IPS DF 6.9 (cell line): ENCODE data around the gene GAS7.

Source experiments
- DNase-seq: peaks from one replicate; pipeline ENCODE4 v3.0.0-alpha.2; 2013; ENCODE audit warnings: low read depth, low spot score
- H3K27ac ChIP-seq: one replicate; pipeline ENCODE4 v1.5.1; 2013; ENCODE audit warnings: low read length, control low read depth
- H3K27me3 ChIP-seq: 2 replicates; pipeline ENCODE4 v1.6.1; 2013; ENCODE audit warnings: mild to moderate bottlenecking, low read length; ENCODE audit not compliant: control insufficient read depth, insufficient read depth
- H3K36me3 ChIP-seq: 2 replicates; pipeline ENCODE4 v1.6.1; 2013; ENCODE audit warnings: low read length; ENCODE audit not compliant: control insufficient read depth, insufficient read depth
- H3K4me1 ChIP-seq: 2 replicates; pipeline ENCODE4 v1.6.1; 2013; ENCODE audit warnings: low read length; ENCODE audit not compliant: control insufficient read depth, insufficient read depth
- H3K4me3 ChIP-seq: 2 replicates; pipeline ENCODE4 v1.5.1; 2013; ENCODE audit warnings: mild to moderate bottlenecking, low read length
- H3K9me3 ChIP-seq: 2 replicates; pipeline ENCODE4 v1.6.1; 2013; ENCODE audit warnings: low read length, inconsistent platforms; ENCODE audit not compliant: control insufficient read depth, insufficient read depth
- WGBS: extraction: QIAGEN DNeasy Blood & Tissue Kit; methylation state at CpG from one replicate; pipeline ENCODE4 v1.1.7; 2013; ENCODE audit warnings: mixed read lengths, missing lambda C conversion rate; ENCODE audit not compliant: insufficient read length, insufficient coverage; 5-methylcytosine and 5-hydroxymethylcytosine counted together

The GAS7 gene

DNA sequence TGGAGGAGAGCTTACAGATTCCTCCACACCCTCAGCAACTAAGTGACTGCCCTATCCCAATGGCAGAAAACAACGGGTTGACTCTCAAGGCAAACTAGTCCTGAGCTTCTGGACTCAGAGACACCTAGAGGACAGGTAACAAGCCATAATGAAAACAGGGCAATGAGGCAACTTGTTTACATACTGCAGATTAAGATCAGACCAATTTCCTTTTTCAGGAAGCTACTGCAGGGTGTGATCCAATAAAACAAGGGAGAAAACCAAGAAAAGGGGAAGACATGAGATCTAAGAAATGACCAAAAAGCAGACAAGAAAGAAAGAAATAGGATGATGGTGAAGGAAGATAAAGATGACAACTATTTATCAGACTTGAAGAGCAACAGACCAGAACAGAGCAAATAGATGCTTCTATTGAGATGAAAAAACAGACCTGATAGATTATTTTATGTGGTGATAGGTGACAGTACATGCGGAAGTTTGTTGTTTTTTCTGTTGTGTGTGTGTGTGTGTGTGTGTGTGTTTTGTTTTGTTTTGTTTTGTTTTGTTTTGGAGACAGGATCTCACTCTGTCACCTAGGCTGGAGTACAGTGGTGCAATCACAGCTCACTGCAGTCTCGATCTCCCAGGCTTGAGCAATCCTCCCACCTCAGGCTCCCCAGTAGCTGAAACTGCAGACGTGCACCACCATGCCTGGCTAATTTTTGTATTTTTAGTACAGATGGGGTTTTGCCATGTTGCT, 120.7 kb downstream of the GAS7 start:
- 100% methylated on average over 1 of the region's 4 CpGs for WGBS
- Histone ChIP-seq H3K9me3 (no peaks in the 10 kb centered on the region), H3K36me3 (no peaks in the 10 kb centered on the region), H3K4me1 (no peaks in the 10 kb centered on the region), H3K4me3 (no peak overlapping the region), H3K27ac (no peak overlapping the region), H3K27me3 (no peaks in the 10 kb centered on the region)
- DNase-seq: no peak

DNA sequence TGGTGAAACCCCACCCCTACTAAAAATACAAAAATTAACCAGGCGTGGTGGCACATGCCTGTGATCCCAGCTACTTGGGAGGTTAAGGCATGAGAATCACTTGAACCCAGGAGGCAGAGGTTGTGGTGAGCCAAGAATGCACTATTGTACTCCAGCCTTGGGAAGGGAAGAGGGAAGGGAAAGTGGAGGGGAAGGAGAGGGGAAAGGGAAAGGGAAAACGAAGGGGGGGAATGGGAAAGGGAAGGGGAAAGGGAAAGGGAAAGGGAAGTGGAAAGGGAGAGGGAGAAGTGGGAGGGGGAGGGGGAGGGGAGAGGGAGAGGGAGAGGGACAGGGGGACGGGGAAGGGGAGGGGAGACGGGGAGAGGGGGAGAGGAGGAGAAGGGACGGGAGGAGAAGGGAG, 122.5 kb downstream of the GAS7 start:
- H3K4me1 ChIP-seq: no peaks in the 10 kb centered on the region
- H3K4me3 ChIP-seq: no peak overlapping the region
- DNase-seq: no peak
- H3K36me3 ChIP-seq: no peaks in the 10 kb centered on the region
- no peaks in the 10 kb centered on the region for H3K9me3 ChIP-seq
- no peak overlapping the region for H3K27ac ChIP-seq
- H3K27me3 ChIP-seq: no peaks in the 10 kb centered on the region
- 96% methylated on average over 1 of the region's 5 CpGs for WGBS

DNA sequence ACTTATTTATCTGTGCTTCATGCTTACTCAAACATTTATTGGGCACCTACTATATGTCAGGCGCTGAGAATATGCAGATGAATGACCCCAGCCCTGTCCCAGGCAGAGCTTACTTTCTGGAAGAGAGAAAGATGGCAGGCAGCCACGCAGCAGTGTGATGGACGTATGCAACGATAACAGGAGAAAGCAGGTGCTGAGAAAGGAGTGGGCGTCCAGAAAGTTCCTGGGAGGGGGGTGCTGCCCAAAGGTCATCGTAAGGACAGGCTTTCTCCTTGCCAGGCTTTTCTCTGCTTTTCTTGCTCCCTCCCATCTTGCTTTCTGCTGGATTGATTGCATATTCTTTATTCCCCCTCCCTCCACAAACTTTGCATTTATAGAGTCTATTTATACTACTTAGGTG, 124.5 kb downstream of the GAS7 start:
- H3K4me3 ChIP-seq: no peak overlapping the region
- WGBS: no CpG with 5 or more reads among the region's 6 CpGs
- H3K27ac ChIP-seq: no peak overlapping the region
- no peaks in the 10 kb centered on the region for H3K4me1 ChIP-seq
- no peaks in the 10 kb centered on the region for H3K36me3 ChIP-seq
- no peaks in the 10 kb centered on the region for H3K9me3 ChIP-seq
- no peaks in the 10 kb centered on the region for H3K27me3 ChIP-seq
- DNase-seq: no peak

DNA sequence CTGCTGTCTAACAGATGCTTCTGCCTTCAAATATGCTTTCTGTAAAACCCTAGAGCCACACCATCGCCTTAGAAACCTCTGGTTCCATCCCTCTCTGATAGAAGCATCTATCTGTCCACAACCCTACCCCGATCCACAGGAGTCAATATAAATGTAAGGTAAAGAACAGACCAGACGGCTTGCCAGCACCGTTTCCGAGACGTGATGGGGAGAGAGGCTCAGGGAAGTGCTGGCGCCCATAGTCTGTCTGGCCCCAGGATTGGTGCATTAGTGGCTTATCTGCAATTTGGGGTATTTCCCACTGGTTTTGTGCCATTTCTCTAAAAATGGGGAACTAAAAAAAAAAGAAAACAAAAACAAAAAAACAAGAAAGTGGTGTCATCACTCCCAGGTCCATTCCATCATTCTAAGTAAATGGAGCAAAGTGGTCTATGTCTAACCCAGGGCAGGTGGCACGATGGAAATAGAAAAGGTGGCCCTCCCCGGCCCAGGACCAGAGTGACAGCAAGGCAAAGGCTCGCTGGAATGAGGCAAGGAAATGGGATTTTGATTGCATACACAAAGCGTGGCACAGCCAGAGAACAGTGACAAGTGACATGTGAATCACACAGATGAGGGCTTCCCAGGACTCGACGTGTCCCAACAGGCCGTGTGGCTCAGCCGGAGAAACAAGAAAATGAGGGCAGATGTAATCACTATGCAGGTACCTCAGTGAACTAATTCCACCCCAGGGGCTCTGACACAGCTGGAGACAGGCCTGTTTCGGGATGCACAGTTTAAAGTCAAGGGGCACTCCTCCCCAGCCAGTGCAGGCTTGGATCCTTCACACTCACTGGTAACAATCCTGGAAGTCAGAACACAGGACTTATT, 125.6 kb downstream of the GAS7 start:
- no peaks in the 10 kb centered on the region for H3K36me3 ChIP-seq
- no CpG with 5 or more reads among the region's 16 CpGs for WGBS
- H3K4me3 ChIP-seq: no peak overlapping the region
- H3K4me1 ChIP-seq: no peaks in the 10 kb centered on the region
- H3K9me3 ChIP-seq: no peaks in the 10 kb centered on the region
- no peaks in the 10 kb centered on the region for H3K27me3 ChIP-seq
- no peak for DNase-seq
- no peak overlapping the region for H3K27ac ChIP-seq

GRCh38 chr17:10072086-10072485, 126.3 kb downstream of the GAS7 start:
- H3K9me3 ChIP-seq: no peaks in the 10 kb centered on the region
- DNase-seq: no peak

DNA sequence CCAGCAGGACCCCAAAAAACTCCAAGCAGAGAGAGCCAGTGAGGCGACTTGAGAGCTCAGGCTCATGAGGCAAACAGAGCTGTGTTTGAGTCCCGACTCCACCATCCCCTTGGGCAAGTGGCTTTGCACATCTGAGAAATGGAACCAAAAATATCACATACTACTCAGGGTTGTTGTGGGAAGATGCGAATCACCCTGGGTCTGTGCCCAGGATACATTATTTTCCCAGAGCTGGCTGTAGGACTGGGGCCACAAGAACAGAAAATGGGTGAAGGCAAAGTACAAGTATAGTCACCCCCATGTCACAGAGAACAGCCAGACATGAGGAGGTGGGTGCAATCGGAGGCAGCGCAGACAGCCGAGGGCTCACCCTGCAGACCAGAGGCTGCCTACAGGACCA, 127.3 kb downstream of the GAS7 start:
- no peak for DNase-seq
- Histone ChIP-seq H3K4me1 (no peaks in the 10 kb centered on the region), H3K9me3 (no peaks in the 10 kb centered on the region), H3K4me3 (no peak overlapping the region), H3K36me3 (no peaks in the 10 kb centered on the region), H3K27ac (no peak overlapping the region), H3K27me3 (no peaks in the 10 kb centered on the region)
- WGBS: no CpG with 5 or more reads among the region's 6 CpGs

More at GRCh38 chr17:10072086-10072485, 126.3 kb downstream of the GAS7 start:
- Histone ChIP-seq H3K4me3 (no peak overlapping the region), H3K36me3 (no peaks in the 10 kb centered on the region), H3K27ac (no peak overlapping the region), H3K4me1 (no peaks in the 10 kb centered on the region), H3K27me3 (no peaks in the 10 kb centered on the region)
- no CpG with 5 or more reads among the region's 4 CpGs for WGBS

GRCh38 chr17:10070690-10071089, 127.7 kb downstream of the GAS7 start:
- H3K9me3 ChIP-seq: no peaks in the 10 kb centered on the region
- no peak overlapping the region for H3K27ac ChIP-seq
- no peaks in the 10 kb centered on the region for H3K27me3 ChIP-seq
- no CpG with 5 or more reads among the region's 3 CpGs for WGBS
- no peak for DNase-seq
- no peak overlapping the region for H3K4me3 ChIP-seq
- no peaks in the 10 kb centered on the region for H3K36me3 ChIP-seq
- H3K4me1 ChIP-seq: no peaks in the 10 kb centered on the region

GRCh38 chr17:10069301-10069700, 129.1 kb downstream of the GAS7 start:
- no peaks in the 10 kb centered on the region for H3K4me1 ChIP-seq
- no peak overlapping the region for H3K4me3 ChIP-seq
- H3K27me3 ChIP-seq: no peaks in the 10 kb centered on the region
- WGBS: no CpG with 5 or more reads among the region's 5 CpGs
- no peaks in the 10 kb centered on the region for H3K36me3 ChIP-seq
- H3K9me3 ChIP-seq: no peaks in the 10 kb centered on the region
- no peak for DNase-seq
- H3K27ac ChIP-seq: no peak overlapping the region

DNA sequence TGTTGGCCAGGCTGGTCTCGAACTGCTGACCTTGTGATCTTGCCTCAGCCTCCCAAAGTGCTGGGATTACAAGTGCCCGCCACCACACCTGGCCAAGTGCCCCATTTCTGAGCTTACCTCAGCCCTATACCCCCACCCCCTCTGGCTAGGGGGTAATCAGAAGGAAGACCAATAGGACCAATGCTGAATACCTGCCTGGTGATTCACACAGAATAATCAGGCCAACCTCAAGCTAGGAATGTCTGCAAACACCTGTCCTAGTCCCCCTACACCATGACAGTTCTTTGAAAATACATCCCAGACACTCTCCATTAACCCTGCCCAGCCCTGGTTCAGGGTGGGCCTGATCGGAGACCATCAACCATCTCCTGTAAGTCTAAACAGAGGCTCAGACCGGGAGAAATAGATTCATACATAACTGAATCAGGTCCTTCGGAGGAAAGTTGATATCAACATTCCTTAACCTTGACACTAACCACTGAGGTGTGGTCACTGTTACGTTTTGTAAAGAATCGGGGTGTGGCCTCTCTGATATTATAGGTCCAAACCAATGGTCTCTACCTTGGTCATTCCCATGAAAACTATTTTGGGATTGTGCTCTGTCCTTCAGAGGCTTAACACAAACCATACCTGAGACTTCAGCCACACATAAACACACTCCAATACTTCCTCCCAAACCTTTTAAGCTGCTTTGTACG, 130.8 kb downstream of the GAS7 start:
- DNase-seq: no peak
- no peak overlapping the region for H3K27ac ChIP-seq
- no peaks in the 10 kb centered on the region for H3K9me3 ChIP-seq
- WGBS: no CpG with 5 or more reads among the region's 8 CpGs
- H3K4me3 ChIP-seq: no peak overlapping the region
- 0 out of 2 replicates have a peak, but pooled peaks cover 2% of the 10 kb centered on the region for H3K4me1 ChIP-seq
- H3K36me3 ChIP-seq: no peaks in the 10 kb centered on the region
- H3K27me3 ChIP-seq: no peaks in the 10 kb centered on the region

DNA sequence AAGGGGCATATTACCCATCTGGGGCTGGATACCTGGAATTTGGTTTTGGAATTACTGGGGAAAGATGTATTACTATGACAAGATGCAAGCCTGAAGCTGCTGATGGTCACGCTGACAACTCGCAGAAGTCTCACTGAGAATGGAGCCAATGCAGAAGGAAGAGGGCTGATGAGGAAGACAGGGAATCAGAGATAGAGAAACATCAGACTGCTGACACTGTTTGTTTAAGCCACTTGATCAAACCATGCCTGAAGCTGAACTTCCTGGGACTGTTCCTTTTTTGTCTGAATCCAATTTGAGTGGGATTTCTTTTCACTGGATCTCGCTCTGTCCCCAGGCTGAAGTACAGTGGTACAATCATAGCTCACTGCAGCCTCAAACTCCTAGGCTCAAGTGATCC, 133.9 kb downstream of the GAS7 start:
- 0 out of 2 replicates have a peak, but pooled peaks cover 2% of the 10 kb centered on the region for H3K4me1 ChIP-seq
- no peak overlapping the region for H3K4me3 ChIP-seq
- no peak overlapping the region for H3K27ac ChIP-seq
- no peaks in the 10 kb centered on the region for H3K27me3 ChIP-seq
- no peaks in the 10 kb centered on the region for H3K36me3 ChIP-seq
- DNase-seq: no peak
- WGBS: no CpG with 5 or more reads among the region's 3 CpGs
- no peaks in the 10 kb centered on the region for H3K9me3 ChIP-seq
